Activated CD8-positive, alpha-beta memory T cell treated with anti-CD3 and anti-CD28 coated beads, Interleukin-2, amount 10 ng/mL, durations not matched to agents 7 days and 5 days (primary cell): ENCODE results near the gene NPIPA1. TPM values are rescaled to one million over a fixed set of nuclear protein-coding genes. Genes with fewer than 3 reads are reported as not detected.
A peak's percentile ranks its signal among the peaks of the same experiment; 100 is the strongest.
"Not testable (repeated sequence)": the region's sequence is repeated elsewhere in the genome, so short reads cannot be mapped to it uniquely, and the experiment has no call there.

Experiments used
- ATAC-seq: fragments of 150-1000 bp; cut with Tn5 transposase; one replicate; pipeline ENCODE4 v1.10.0; 2021; ENCODE audit warnings: moderate library complexity
- CTCF ChIA-PET: fragments of 350-600 bp; sonication (Branson Sonifier 250); formaldehyde crosslinking; loops from one replicate; lab custom pipeline; 2021; ENCODE audit warnings: antibody characterized with exemption; lab: Charles Lee
- DNase-seq: peaks from one replicate; pipeline ENCODE4 v3.0.0-alpha.2; 2020
- H3K27ac Mint-ChIP-seq: one replicate; pipeline ENCODE4 v1.8.0; 2021; ENCODE audit warnings: mild to moderate bottlenecking, mixed read lengths
- H3K27me3 Mint-ChIP-seq: one replicate; pipeline ENCODE4 v1.8.0; 2021; ENCODE audit warnings: mixed read lengths
- H3K36me3 Mint-ChIP-seq: one replicate; pipeline ENCODE4 v1.8.0; 2021; ENCODE audit warnings: mild to moderate bottlenecking, mixed read lengths
- H3K4me1 Mint-ChIP-seq: one replicate; pipeline ENCODE4 v1.8.0; 2021; ENCODE audit warnings: mixed read lengths
- H3K4me3 Mint-ChIP-seq: one replicate; pipeline ENCODE4 v1.8.0; 2021; ENCODE audit warnings: mild to moderate bottlenecking, moderate library complexity, mixed read lengths
- H3K9me3 Mint-ChIP-seq: one replicate; pipeline ENCODE4 v1.8.0; 2022; ENCODE audit warnings: low read depth, mixed read lengths
- total RNA-seq, 2 experiments: library from RNA; stranded (reverse); gene quantifications; one replicate each; pipeline ENCODE4 v1.2.3, GENCODE V29; 2021

The NPIPA1 gene
- 100 to 1,000 TPM; 109 to 133 TPM for total RNA-seq

- CTCF ChIA-PET, H3K4me3 Mint-ChIP-seq, H3K36me3 Mint-ChIP-seq, H3K27ac Mint-ChIP-seq, ATAC-seq, DNase-seq, H3K9me3 Mint-ChIP-seq, H3K27me3 Mint-ChIP-seq, H3K4me1 Mint-ChIP-seq: not testable (repeated sequence)
Observed at GRCh38 chr16:14937143-14937542, at the start of gene NPIPA1. TSS of gene NPIPA1 (plus strand) at chr16:14937443. CDS start at chr16:14937443, 0 bp downstream.

GRCh38 chr16:14892111-14892510 is 45.1 kb upstream of the NPIPA1 start:
- DNase-seq, H3K4me1 Mint-ChIP-seq, H3K9me3 Mint-ChIP-seq, H3K27me3 Mint-ChIP-seq, ATAC-seq, H3K4me3 Mint-ChIP-seq, H3K27ac Mint-ChIP-seq, CTCF ChIA-PET, H3K36me3 Mint-ChIP-seq: not testable (repeated sequence)

- H3K36me3 Mint-ChIP-seq, H3K27me3 Mint-ChIP-seq, H3K27ac Mint-ChIP-seq, ATAC-seq, CTCF ChIA-PET, DNase-seq, H3K4me1 Mint-ChIP-seq, H3K9me3 Mint-ChIP-seq, H3K4me3 Mint-ChIP-seq: not testable (repeated sequence)
Observed at GRCh38 chr16:14895382-14895781, 41.9 kb upstream of the NPIPA1 start.

GRCh38 chr16:14896023-14896422 is 41.2 kb upstream of the NPIPA1 start:
- ATAC-seq, H3K4me1 Mint-ChIP-seq, H3K9me3 Mint-ChIP-seq, H3K27me3 Mint-ChIP-seq, H3K4me3 Mint-ChIP-seq, CTCF ChIA-PET, H3K36me3 Mint-ChIP-seq, H3K27ac Mint-ChIP-seq: not testable (repeated sequence)
- peak; percentile 23 for DNase-seq

GRCh38 chr16:14897006-14897664 is 40.1 kb upstream of the NPIPA1 start:
- ATAC-seq: peak; percentile 66
- H3K4me1 Mint-ChIP-seq, H3K27me3 Mint-ChIP-seq, H3K36me3 Mint-ChIP-seq, CTCF ChIA-PET, H3K4me3 Mint-ChIP-seq, DNase-seq, H3K9me3 Mint-ChIP-seq, H3K27ac Mint-ChIP-seq: not testable (repeated sequence)

- ATAC-seq, H3K36me3 Mint-ChIP-seq, H3K9me3 Mint-ChIP-seq, H3K27ac Mint-ChIP-seq, H3K27me3 Mint-ChIP-seq, H3K4me3 Mint-ChIP-seq, H3K4me1 Mint-ChIP-seq, CTCF ChIA-PET: not testable (repeated sequence)
- peak; percentile 12 for DNase-seq
Observed at GRCh38 chr16:14898162-14898561, 39.1 kb upstream of the NPIPA1 start.

- peak; percentile 66 for DNase-seq
- H3K27me3 Mint-ChIP-seq, H3K4me1 Mint-ChIP-seq, H3K9me3 Mint-ChIP-seq, H3K36me3 Mint-ChIP-seq, CTCF ChIA-PET, H3K4me3 Mint-ChIP-seq: not testable (repeated sequence)
- peak; percentile 87 for ATAC-seq
- peak overlapping the region; percentile 76 for H3K27ac Mint-ChIP-seq
Observed at GRCh38 chr16:14903191-14903957, 33.9 kb upstream of the NPIPA1 start.

- H3K4me3 Mint-ChIP-seq: not testable (repeated sequence)
Observed at GRCh38 chr16:14909744-14910143, 27.5 kb upstream of the NPIPA1 start.

GRCh38 chr16:14910833-14911629 is 26.2 kb upstream of the NPIPA1 start:
- H3K27ac Mint-ChIP-seq, H3K9me3 Mint-ChIP-seq, CTCF ChIA-PET, DNase-seq, H3K4me3 Mint-ChIP-seq, H3K27me3 Mint-ChIP-seq, H3K36me3 Mint-ChIP-seq, H3K4me1 Mint-ChIP-seq: not testable (repeated sequence)
- ATAC-seq: peak; percentile 91

More at GRCh38 chr16:14909744-14910143, 27.5 kb upstream of the NPIPA1 start:
- H3K36me3 Mint-ChIP-seq, H3K9me3 Mint-ChIP-seq, H3K27ac Mint-ChIP-seq, ATAC-seq, DNase-seq, CTCF ChIA-PET, H3K27me3 Mint-ChIP-seq, H3K4me1 Mint-ChIP-seq: not testable (repeated sequence)

GRCh38 chr16:14911954-14912353 is 25.3 kb upstream of the NPIPA1 start:
- H3K27me3 Mint-ChIP-seq, H3K4me1 Mint-ChIP-seq, H3K9me3 Mint-ChIP-seq, CTCF ChIA-PET, H3K36me3 Mint-ChIP-seq, ATAC-seq, H3K27ac Mint-ChIP-seq: not testable (repeated sequence)
- DNase-seq: peak; percentile 64
- peak overlapping the region; percentile 63 for H3K4me3 Mint-ChIP-seq

GRCh38 chr16:14912588-14912987 is 24.7 kb upstream of the NPIPA1 start:
- CTCF ChIA-PET, H3K4me1 Mint-ChIP-seq, H3K27ac Mint-ChIP-seq, H3K27me3 Mint-ChIP-seq, ATAC-seq, H3K4me3 Mint-ChIP-seq, H3K9me3 Mint-ChIP-seq, H3K36me3 Mint-ChIP-seq, DNase-seq: not testable (repeated sequence)

GRCh38 chr16:14918504-14918903 is 18.7 kb upstream of the NPIPA1 start:
- H3K9me3 Mint-ChIP-seq, H3K4me3 Mint-ChIP-seq, CTCF ChIA-PET, H3K4me1 Mint-ChIP-seq, ATAC-seq, H3K27ac Mint-ChIP-seq, H3K27me3 Mint-ChIP-seq, H3K36me3 Mint-ChIP-seq: not testable (repeated sequence)
- DNase-seq: peak; percentile 35

- H3K36me3 Mint-ChIP-seq, H3K9me3 Mint-ChIP-seq, ATAC-seq, H3K27me3 Mint-ChIP-seq, H3K27ac Mint-ChIP-seq, H3K4me3 Mint-ChIP-seq, CTCF ChIA-PET, H3K4me1 Mint-ChIP-seq: not testable (repeated sequence)
- peak; percentile 8 for DNase-seq
Observed at GRCh38 chr16:14919837-14920600, 17.2 kb upstream of the NPIPA1 start.
